Uterus (tissue), 2 donors: ENCODE measurements around the gene IGF2.

ENCODE experiments used
- POLR2A ChIP-seq, 2 donors: fragments of 450-650 bp; IDR thresholded peaks; one replicate each; pipeline ENCODE4 v1.6.1; 2016; ENCODE audit warnings: antibody characterized with exemption in 2 of 2, mild to moderate bottlenecking in 1 of 2, moderate library complexity in 1 of 2
- TF ChIP-seq, protein P1 (sequence below), 4 experiments: fragments of 200-600 bp in 2 of 4; fragments of 450-650 bp in 2 of 4; sonication (generic) in 2 of 4; IDR thresholded peaks; one replicate each; pipeline ENCODE4 v1.5.1; 2016 to 2019; ENCODE audit warnings: antibody characterized with exemption in 4 of 4, mild to moderate bottlenecking in 2 of 4, moderate library complexity in 1 of 4

DNA sequence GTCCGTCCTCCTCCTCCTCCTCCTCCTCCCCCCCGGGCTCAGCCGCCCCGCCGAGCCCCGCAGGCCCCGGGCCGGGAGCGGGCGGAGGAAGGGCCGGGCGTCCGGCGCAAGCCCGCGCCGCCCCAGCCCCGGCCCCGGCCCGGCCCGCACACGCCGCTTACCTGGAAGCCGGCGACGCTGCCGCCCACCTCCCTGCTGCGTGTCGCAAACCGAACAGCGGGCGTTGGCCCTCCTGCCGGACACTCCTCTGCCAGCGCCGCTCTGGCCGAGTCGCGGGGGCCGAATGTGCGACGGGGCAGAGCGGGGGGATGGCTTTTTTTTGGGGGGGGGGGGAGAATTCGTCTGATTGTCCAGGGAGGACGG is 1.1 kb downstream of the IGF2 start:
- TF ChIP-seq, protein P1, sequence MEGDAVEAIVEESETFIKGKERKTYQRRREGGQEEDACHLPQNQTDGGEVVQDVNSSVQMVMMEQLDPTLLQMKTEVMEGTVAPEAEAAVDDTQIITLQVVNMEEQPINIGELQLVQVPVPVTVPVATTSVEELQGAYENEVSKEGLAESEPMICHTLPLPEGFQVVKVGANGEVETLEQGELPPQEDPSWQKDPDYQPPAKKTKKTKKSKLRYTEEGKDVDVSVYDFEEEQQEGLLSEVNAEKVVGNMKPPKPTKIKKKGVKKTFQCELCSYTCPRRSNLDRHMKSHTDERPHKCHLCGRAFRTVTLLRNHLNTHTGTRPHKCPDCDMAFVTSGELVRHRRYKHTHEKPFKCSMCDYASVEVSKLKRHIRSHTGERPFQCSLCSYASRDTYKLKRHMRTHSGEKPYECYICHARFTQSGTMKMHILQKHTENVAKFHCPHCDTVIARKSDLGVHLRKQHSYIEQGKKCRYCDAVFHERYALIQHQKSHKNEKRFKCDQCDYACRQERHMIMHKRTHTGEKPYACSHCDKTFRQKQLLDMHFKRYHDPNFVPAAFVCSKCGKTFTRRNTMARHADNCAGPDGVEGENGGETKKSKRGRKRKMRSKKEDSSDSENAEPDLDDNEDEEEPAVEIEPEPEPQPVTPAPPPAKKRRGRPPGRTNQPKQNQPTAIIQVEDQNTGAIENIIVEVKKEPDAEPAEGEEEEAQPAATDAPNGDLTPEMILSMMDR (IDR thresholded peaks at IDR 0.05): no peak
- TF ChIP-seq POLR2A (IDR thresholded peaks at IDR 0.05): no peak
